ENCODE results near the gene KCNQ5. TPM values are rescaled to one million over a fixed set of nuclear protein-coding genes. Genes with fewer than 3 reads are reported as not detected.

KCNQ5 gene
- total and polyA plus RNA-seq, 2 of the 8 experiments (the other 6 are each of a cell fraction or from before 2014, with no cell fraction given) = 0.83 to 1.2 TPM

DNA sequence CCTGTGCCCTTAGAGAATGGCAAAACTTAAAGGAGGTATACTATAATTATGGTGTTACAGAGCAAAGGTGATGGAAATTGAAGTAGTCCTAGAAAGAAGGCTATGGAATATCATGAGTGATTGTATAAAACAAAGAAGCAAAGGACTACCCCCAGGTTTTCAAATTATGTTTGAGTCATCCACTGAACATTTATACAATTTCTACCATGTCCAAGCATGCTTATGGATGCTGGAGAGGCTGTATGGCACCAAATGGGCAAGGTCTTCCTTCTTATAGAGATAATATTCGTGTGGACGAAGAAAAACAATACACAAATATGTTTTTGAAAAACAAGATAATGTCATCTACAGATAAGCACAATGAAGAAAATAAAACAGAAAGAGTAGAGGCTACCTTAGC, 425.9 kb downstream of the KCNQ5 start (continued):
- no peak for TF ChIP-seq RNF2 (IDR thresholded peaks at IDR 0.05; ENCODE audit: borderline replicate concordance, low read depth, low read length, missing control alignments, poor library complexity, severe bottlenecking)

All from H1 (cell line).